ENCODE measurements around the gene ANO1.

- peak in 2 of 3 donors; percentile 18 to 46 for TF ChIP-seq CTCF (IDR thresholded peaks at IDR 0.05)
- no peak for TF ChIP-seq POLR2A (IDR thresholded peaks at IDR 0.05)
- no peak for TF ChIP-seq POLR2AphosphoS5 (IDR thresholded peaks at IDR 0.05)
Observed at GRCh38 chr11:70176940-70177689, 99.0 kb downstream of the ANO1 start.

All from breast epithelium (tissue), 3 donors.